Middle frontal gyrus (tissue), 1 donor: ENCODE measurements around the gene SVEP1.
A peak's percentile ranks its signal among the peaks of the same experiment; 100 is the strongest.
"Not testable (repeated sequence)": the region's sequence is repeated elsewhere in the genome, so short reads cannot be mapped to it uniquely, and the experiment has no call there.

Experiments
- DNase-seq: peaks from one replicate; pipeline ENCODE4 v3.0.0-alpha.2; 2015; ENCODE audit warnings: low spot score; ENCODE audit errors: extremely low spot score

The SVEP1 gene

GRCh38 chr9:110579034-110579861 lies at the start of gene SVEP1:
SVEP1 (minus strand) TSS chr9:110579741; CDS start chr9:110579543, 198 bp downstream.
- peak; percentile 23 for DNase-seq

- DNase-seq = no peak
Observed at GRCh38 chr9:110626101-110626829, 46.7 kb upstream of the SVEP1 start.

GRCh38 chr9:110623462-110624025 lies 44.0 kb upstream of the SVEP1 start:
- DNase-seq = peak; percentile 84

GRCh38 chr9:110622368-110622767 lies 42.8 kb upstream of the SVEP1 start:
- no peak for DNase-seq

GRCh38 chr9:110620726-110621125 lies 41.2 kb upstream of the SVEP1 start:
- no peak for DNase-seq

- no peak for DNase-seq
Observed at GRCh38 chr9:110619831-110620230, 40.3 kb upstream of the SVEP1 start.

GRCh38 chr9:110615498-110615897 lies 36.0 kb upstream of the SVEP1 start:
- DNase-seq = no peak

- DNase-seq = not testable (repeated sequence)
Observed at GRCh38 chr9:110614576-110614975, 35.0 kb upstream of the SVEP1 start.

GRCh38 chr9:110606179-110606790 lies 26.7 kb upstream of the SVEP1 start:
- no peak for DNase-seq

GRCh38 chr9:110605565-110605964 lies 26.0 kb upstream of the SVEP1 start:
- no peak for DNase-seq

- DNase-seq = no peak
Observed at GRCh38 chr9:110604171-110604601, 24.6 kb upstream of the SVEP1 start.

GRCh38 chr9:110602281-110602680 lies 22.7 kb upstream of the SVEP1 start:
- no peak for DNase-seq

GRCh38 chr9:110601098-110601497 lies 21.6 kb upstream of the SVEP1 start:
- no peak for DNase-seq

- no peak for DNase-seq
Observed at GRCh38 chr9:110599468-110599867, 19.9 kb upstream of the SVEP1 start.

GRCh38 chr9:110592044-110592830 lies 12.7 kb upstream of the SVEP1 start:
- no peak for DNase-seq

GRCh38 chr9:110591526-110591925 lies 12.0 kb upstream of the SVEP1 start:
- DNase-seq = no peak

GRCh38 chr9:110590816-110591215 lies 11.3 kb upstream of the SVEP1 start:
- no peak for DNase-seq

- DNase-seq = no peak
Observed at GRCh38 chr9:110588296-110588695, 8.8 kb upstream of the SVEP1 start.

- DNase-seq = no peak
Observed at GRCh38 chr9:110583237-110583636, 3.7 kb upstream of the SVEP1 start.

- no peak for DNase-seq
Observed at GRCh38 chr9:110582156-110582555, 2.6 kb upstream of the SVEP1 start.

GRCh38 chr9:110580850-110581249 lies 1.3 kb upstream of the SVEP1 start:
- no peak for DNase-seq
